Naive B cell (primary cell): ENCODE results near the gene PDZD8. TPM values are rescaled to one million over a fixed set of nuclear protein-coding genes. Genes with fewer than 3 reads are reported as not detected.

Experiments
- ATAC-seq, 2 donors: fragments of 150-1000 bp; cut with Tn5 transposase; 2 replicates each; pipeline ENCODE4 v1.10.0; 2021; ENCODE audit warnings: low read depth in 2 of 2, mild to moderate bottlenecking in 2 of 2, moderate library complexity in 2 of 2
- DNase-seq: peaks from one replicate; pipeline ENCODE4 v3.0.0; 2022
- H3K27ac Mint-ChIP-seq, 6 donors: one replicate each; pipeline ENCODE4 v1.8.0; 2020 to 2022; ENCODE audit warnings: mild to moderate bottlenecking in 6 of 6, mixed read lengths in 6 of 6, moderate library complexity in 5 of 6, inconsistent platforms in 2 of 6
- H3K27me3 Mint-ChIP-seq, 3 donors: one replicate each; pipeline ENCODE4 v1.8.0; 2021 to 2022; ENCODE audit warnings: mixed read lengths in 3 of 3, mild to moderate bottlenecking in 1 of 3
- H3K36me3 Mint-ChIP-seq, 2 donors: one replicate each; pipeline ENCODE4 v1.8.0; 2020 to 2022; ENCODE audit warnings: mixed read lengths in 2 of 2, inconsistent platforms in 1 of 2, mild to moderate bottlenecking in 1 of 2
- H3K4me1 Mint-ChIP-seq, 3 donors: one replicate each; pipeline ENCODE4 v1.8.0; 2020 to 2022; ENCODE audit warnings: mixed read lengths in 3 of 3, inconsistent platforms in 1 of 3, mild to moderate bottlenecking in 1 of 3, moderate library complexity in 1 of 3
- H3K4me3 Mint-ChIP-seq, 8 donors: one replicate each; pipeline ENCODE4 v1.8.0; 2020 to 2022; ENCODE audit warnings: mild to moderate bottlenecking in 8 of 8, mixed read lengths in 8 of 8, moderate library complexity in 8 of 8, inconsistent platforms in 2 of 8
- H3K9me3 Mint-ChIP-seq, 7 donors: one replicate each; pipeline ENCODE4 v1.8.0; 2020 to 2022; ENCODE audit warnings: mixed read lengths in 7 of 7, mild to moderate bottlenecking in 5 of 7, inconsistent platforms in 2 of 7, moderate library complexity in 1 of 7
- polyA plus RNA-seq, 6 donors: library from polyadenylated mRNA; unstranded; fragments of 300-500 nt; fragmentation: Illumina TruSeq; gene quantifications; one replicate each; pipeline ENCODE4 v1.2.3, GENCODE V29; 2021; ENCODE audit warnings: low read depth in 6 of 6

The PDZD8 gene
- polyA plus RNA-seq, 6 donors from 2014 or later = 2.0 to 12.0 (median 6.5) TPM

GRCh38 chr10:117410557-117410956 is 35.3 kb upstream of the PDZD8 start:
- H3K27me3 Mint-ChIP-seq = peaks cover 20 to 28% (median 23%) of the 10 kb centered on the region in 3 donors
- no peaks in the 10 kb centered on the region for H3K36me3 Mint-ChIP-seq
- H3K9me3 Mint-ChIP-seq = peaks cover 0 to 2% (median 0%) of the 10 kb centered on the region in 7 donors
- no peak overlapping the region for H3K4me3 Mint-ChIP-seq
- no peak for ATAC-seq
- no peak for DNase-seq
- no peak overlapping the region for H3K27ac Mint-ChIP-seq
- peaks cover 0 to 3% (median 0%) of the 10 kb centered on the region in 3 donors for H3K4me1 Mint-ChIP-seq

- Mint-ChIP-seq H3K36me3 (no peaks in the 10 kb centered on the region), H3K4me3 (no peak overlapping the region), H3K4me1 (peaks cover 0 to 3% (median 0%) of the 10 kb centered on the region in 3 donors), H3K27me3 (peaks cover 20 to 30% (median 23%) of the 10 kb centered on the region in 3 donors), H3K9me3 (no peaks in the 10 kb centered on the region), H3K27ac (no peak overlapping the region)
- no peak for ATAC-seq
- no peak for DNase-seq
Measured at GRCh38 chr10:117409549-117410305, 34.5 kb upstream of the PDZD8 start.

- ATAC-seq (no peak), DNase-seq (no peak)
- no peak overlapping the region for H3K4me3 Mint-ChIP-seq
- no peaks in the 10 kb centered on the region for H3K9me3 Mint-ChIP-seq
- peaks cover 15 to 38% (median 20%) of the 10 kb centered on the region in 3 donors for H3K27me3 Mint-ChIP-seq
- H3K36me3 Mint-ChIP-seq = no peaks in the 10 kb centered on the region
- H3K4me1 Mint-ChIP-seq = peaks cover 0 to 3% (median 0%) of the 10 kb centered on the region in 3 donors
- no peak overlapping the region for H3K27ac Mint-ChIP-seq
Measured at GRCh38 chr10:117408436-117409384, 33.5 kb upstream of the PDZD8 start.

- Mint-ChIP-seq H3K27ac (no peak overlapping the region), H3K36me3 (no peaks in the 10 kb centered on the region), H3K4me1 (peaks cover 0 to 3% (median 0%) of the 10 kb centered on the region in 3 donors), H3K4me3 (no peak overlapping the region), H3K27me3 (peaks cover 20 to 39% (median 27%) of the 10 kb centered on the region in 3 donors), H3K9me3 (no peaks in the 10 kb centered on the region)
- no peak for ATAC-seq
- no peak for DNase-seq
Measured at GRCh38 chr10:117405730-117406129, 30.5 kb upstream of the PDZD8 start.

GRCh38 chr10:117400329-117400728 is 25.1 kb upstream of the PDZD8 start:
- H3K4me3 Mint-ChIP-seq = no peak overlapping the region
- ATAC-seq = no peak
- H3K9me3 Mint-ChIP-seq = peaks cover 0 to 4% (median 0%) of the 10 kb centered on the region in 7 donors
- H3K27me3 Mint-ChIP-seq = peaks cover 10 to 23% (median 14%) of the 10 kb centered on the region in 3 donors
- no peaks in the 10 kb centered on the region for H3K4me1 Mint-ChIP-seq
- no peak for DNase-seq
- no peaks in the 10 kb centered on the region for H3K36me3 Mint-ChIP-seq
- H3K27ac Mint-ChIP-seq = no peak overlapping the region

GRCh38 chr10:117399341-117400196 is 24.3 kb upstream of the PDZD8 start:
- H3K9me3 Mint-ChIP-seq = peaks cover 0 to 4% (median 0%) of the 10 kb centered on the region in 7 donors
- H3K36me3 Mint-ChIP-seq = no peaks in the 10 kb centered on the region

GRCh38 chr10:117398029-117398428 is 22.8 kb upstream of the PDZD8 start:
- Mint-ChIP-seq H3K4me3 (no peak overlapping the region), H3K4me1 (no peaks in the 10 kb centered on the region), H3K27me3 (peaks cover 12 to 23% (median 22%) of the 10 kb centered on the region in 3 donors), H3K9me3 (peaks cover 0 to 4% (median 0%) of the 10 kb centered on the region in 7 donors), H3K36me3 (no peaks in the 10 kb centered on the region), H3K27ac (no peak overlapping the region)
- ATAC-seq (no peak), DNase-seq (no peak)

More at GRCh38 chr10:117399341-117400196, 24.3 kb upstream of the PDZD8 start:
- H3K4me1 Mint-ChIP-seq = no peaks in the 10 kb centered on the region
- ATAC-seq = no peak
- peak overlapping the region in 1 of 6 donors; percentile 58 for H3K27ac Mint-ChIP-seq
- H3K27me3 Mint-ChIP-seq = peaks cover 10 to 27% (median 15%) of the 10 kb centered on the region in 3 donors
- no peak overlapping the region for H3K4me3 Mint-ChIP-seq
- no peak for DNase-seq

- H3K4me3 Mint-ChIP-seq = no peak overlapping the region
- peaks cover 44 to 72% (median 69%) of the 10 kb centered on the region in 3 donors for H3K27me3 Mint-ChIP-seq
- no peak for ATAC-seq
- H3K36me3 Mint-ChIP-seq = no peaks in the 10 kb centered on the region
- H3K4me1 Mint-ChIP-seq = no peaks in the 10 kb centered on the region
- H3K27ac Mint-ChIP-seq = no peak overlapping the region
- no peak for DNase-seq
- H3K9me3 Mint-ChIP-seq = peaks cover 0 to 2% (median 0%) of the 10 kb centered on the region in 7 donors
Measured at GRCh38 chr10:117391436-117392205, 16.4 kb upstream of the PDZD8 start.

GRCh38 chr10:117390420-117390819 is 15.2 kb upstream of the PDZD8 start:
- Mint-ChIP-seq H3K36me3 (no peaks in the 10 kb centered on the region), H3K27ac (no peak overlapping the region), H3K4me1 (no peaks in the 10 kb centered on the region), H3K27me3 (peaks cover 51 to 83% (median 76%) of the 10 kb centered on the region in 3 donors), H3K4me3 (no peak overlapping the region), H3K9me3 (peaks cover 0 to 5% (median 0%) of the 10 kb centered on the region in 7 donors)
- DNase-seq = no peak
- ATAC-seq = no peak

- no peak for DNase-seq
- H3K36me3 Mint-ChIP-seq = no peaks in the 10 kb centered on the region
- no peak for ATAC-seq
- H3K9me3 Mint-ChIP-seq = peaks cover 0 to 5% (median 0%) of the 10 kb centered on the region in 7 donors
- peaks cover 56 to 83% (median 74%) of the 10 kb centered on the region in 3 donors for H3K27me3 Mint-ChIP-seq
- no peak overlapping the region for H3K4me3 Mint-ChIP-seq
- H3K4me1 Mint-ChIP-seq = no peaks in the 10 kb centered on the region
- no peak overlapping the region for H3K27ac Mint-ChIP-seq
Measured at GRCh38 chr10:117386805-117387204, 11.6 kb upstream of the PDZD8 start.

- no peaks in the 10 kb centered on the region for H3K36me3 Mint-ChIP-seq
- peaks cover 0 to 5% (median 0%) of the 10 kb centered on the region in 7 donors for H3K9me3 Mint-ChIP-seq
- H3K27me3 Mint-ChIP-seq = peaks cover 54 to 74% (median 68%) of the 10 kb centered on the region in 3 donors
Measured at GRCh38 chr10:117382861-117383260, 7.6 kb upstream of the PDZD8 start.

More at GRCh38 chr10:117382861-117383260, 7.6 kb upstream of the PDZD8 start:
- no peaks in the 10 kb centered on the region for H3K4me1 Mint-ChIP-seq
- no peak overlapping the region for H3K27ac Mint-ChIP-seq
- DNase-seq = no peak
- no peak overlapping the region for H3K4me3 Mint-ChIP-seq
- ATAC-seq = no peak
